ENCODE data around the gene ZNF341. TPM values are rescaled to one million over a fixed set of nuclear protein-coding genes. Genes with fewer than 3 reads are reported as not detected.

ZNF341 gene
- total and polyA plus RNA-seq, 2 of the 8 experiments (the other 6 are each of a cell fraction or from before 2014, with no cell fraction given): 5.8 to 6.4 TPM

DNA sequence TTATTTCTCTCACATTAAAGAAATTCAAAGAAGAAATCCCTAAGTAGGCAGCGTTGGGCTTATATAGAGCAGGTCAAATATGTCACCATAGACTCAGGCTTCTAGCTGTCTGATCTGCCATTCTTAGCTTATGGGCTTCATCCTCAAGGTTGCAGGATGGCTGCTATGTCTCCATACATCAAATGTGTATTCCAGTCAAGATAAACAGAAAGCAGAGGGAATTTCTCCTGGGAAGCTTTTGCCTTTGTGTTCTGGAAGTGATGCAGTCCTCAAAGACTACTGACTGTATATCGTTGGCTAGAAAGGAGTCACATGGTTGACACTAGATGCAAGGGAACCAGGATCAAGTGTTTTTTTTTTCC is 36.0 kb downstream of the ZNF341 start:
- DNase-seq (ENCODE audit: low read depth in 1 of 2, low spot score in 2 of 2) (no peak), FAIRE-seq (no peak)
- Histone ChIP-seq H3K79me2 (ENCODE audit: control insufficient read depth in 1 of 2, insufficient read depth in 2 of 2, low read length in 2 of 2) (no peaks in the 10 kb centered on the region), H2BK120ac (replicated peaks; ENCODE audit: low read depth, low read length) (no peak overlapping the region), H3K79me1 (ENCODE audit: low read depth, low read length) (no peaks in the 10 kb centered on the region), H3K27me3 (replicated peaks in 1 of 4; ENCODE audit: control insufficient read depth in 3 of 4, extremely low read depth in 1 of 4, insufficient read depth in 3 of 4, low read length in 3 of 4) (no peaks in the 10 kb centered on the region), H3K18ac (ENCODE audit: extremely low read depth, low read length) (no peak overlapping the region), H2BK5ac (ENCODE audit: low read depth, low read length) (no peak overlapping the region), H3K4me3 (ENCODE audit: extremely low read depth in 1 of 4, insufficient read depth in 2 of 4, low read depth in 3 of 4, low read length in 4 of 4) (no peak overlapping the region), H4K91ac (replicated peaks; ENCODE audit: insufficient read length, low read length) (no peak overlapping the region), H3K56ac (replicated peaks; ENCODE audit: insufficient read length, low read depth, low read length) (no peak overlapping the region), H3K14ac (ENCODE audit: insufficient read length) (no peak overlapping the region), H3K9me3 (ENCODE audit: insufficient read depth in 2 of 2, low read depth in 1 of 2, low read length in 1 of 2) (no peaks in the 10 kb centered on the region), H4K5ac (ENCODE audit: insufficient read length, low read depth, low read length) (no peak overlapping the region), H3K4me2 (ENCODE audit: insufficient read depth in 1 of 2, low read depth in 2 of 2, low read length in 2 of 2) (no peak overlapping the region), H2BK15ac (ENCODE audit: low read length) (no peak overlapping the region), H3K4ac (replicated peaks; ENCODE audit: insufficient read length, low read depth, low read length) (no peak overlapping the region), H3K4me1 (replicated peaks in 1 of 4; ENCODE audit: control insufficient read depth in 3 of 4, insufficient read depth in 4 of 4, low read length in 3 of 4) (no peaks in the 10 kb centered on the region), H2AFZ (ENCODE audit: low read length) (no peak overlapping the region), H2AK5ac (ENCODE audit: low read depth, low read length) (no peak overlapping the region), H2BK20ac (ENCODE audit: low read length) (no peak overlapping the region), H3K23ac (ENCODE audit: insufficient read length) (no peak overlapping the region), H2BK12ac (ENCODE audit: low read depth, low read length) (no peak overlapping the region), H3K36me3 (ENCODE audit: control insufficient read depth in 2 of 4, insufficient read depth in 4 of 4, low read length in 3 of 4) (no peaks in the 10 kb centered on the region; a peak in 2 of 8 replicates), H3K27ac (ENCODE audit: low read depth, low read length) (no peak overlapping the region), H3K23me2 (ENCODE audit: low read depth, low read length) (no peaks in the 10 kb centered on the region), H4K8ac (ENCODE audit: extremely low read depth, insufficient read depth, low read length) (no peak overlapping the region), H3K9ac (replicated peaks in 1 of 4; ENCODE audit: extremely low read depth in 1 of 4, low read depth in 3 of 4, low read length in 3 of 4) (no peak overlapping the region), H4K20me1 (replicated peaks in 1 of 2; ENCODE audit: control insufficient read depth in 1 of 2, insufficient read depth in 2 of 2, low read length in 2 of 2) (no peaks in the 10 kb centered on the region)
- POLR2A ChIA-PET (ENCODE audit: partially characterized antibody): no interaction called here
- CTCF ChIA-PET (ENCODE audit: partially characterized antibody): interaction anchor here (1.0 to 1.2 kb wide), 2 partner anchors 24 to 41 kb away, joined by 3 to 4 read pairs; no protein-coding TSS in a partner anchor
- WGBS, 2 experiments (ENCODE audit: extremely low coverage in 1 of 2, insufficient coverage in 1 of 2, insufficient read length in 1 of 2, insufficient replicate concordance in 2 of 2, low coverage in 1 of 2, low lambda C conversion rate in 2 of 2, missing lambda C conversion rate in 1 of 2): 93% methylated on average over 2 of the region's 2 CpGs; no CpG with 5 or more reads in 1 of the 2 experiments
- TF ChIP-seq RAD21 (IDR thresholded peaks at IDR 0.05 in 1 of 2, conservative IDR thresholded peaks at IDR 0.05 in 1 of 2; ENCODE audit: low read depth in 2 of 2, low read length in 2 of 2) (no peak), GABPA (IDR thresholded peaks at IDR 0.05; ENCODE audit: borderline replicate concordance, insufficient read depth, low read length) (no peak), SIX5 (IDR thresholded peaks at IDR 0.05; ENCODE audit: low read depth, low read length) (no peak), JUN (IDR thresholded peaks at IDR 0.05; ENCODE audit: low read depth, low read length) (no peak), RNF2 (IDR thresholded peaks at IDR 0.05; ENCODE audit: borderline replicate concordance, low read depth, low read length, missing control alignments, poor library complexity, severe bottlenecking) (no peak), NRF1 (IDR thresholded peaks at IDR 0.05; ENCODE audit: low read depth, low read length) (no peak), HDAC6 (IDR thresholded peaks at IDR 0.05; ENCODE audit: low read depth, low read length) (no peak), E2F6 (IDR thresholded peaks at IDR 0.05) (no peak), CREB1 (IDR thresholded peaks at IDR 0.05) (no peak), CBX5 (IDR thresholded peaks at IDR 0.05; ENCODE audit: low read depth, low read length) (no peak), BACH1 (IDR thresholded peaks at IDR 0.05; ENCODE audit: low read length) (no peak), CTBP2 (IDR thresholded peaks at IDR 0.05; ENCODE audit: borderline replicate concordance, insufficient read depth, insufficient read length, low read length) (no peak), SIN3A (conservative IDR thresholded peaks at IDR 0.05 in 1 of 2, IDR thresholded peaks at IDR 0.05 in 1 of 2; ENCODE audit: low read depth in 1 of 2, low read length in 2 of 2) (no peak)

All from H1 (cell line).